ENCODE data around the gene LPCAT1. TPM values are rescaled to one million over a fixed set of nuclear protein-coding genes. Genes with fewer than 3 reads are reported as not detected.
A peak's percentile ranks its signal among the peaks of the same experiment; 100 is the strongest.

Gene LPCAT1
- total RNA-seq, 1 donor from 2014 or later, result 475 TPM

DNA sequence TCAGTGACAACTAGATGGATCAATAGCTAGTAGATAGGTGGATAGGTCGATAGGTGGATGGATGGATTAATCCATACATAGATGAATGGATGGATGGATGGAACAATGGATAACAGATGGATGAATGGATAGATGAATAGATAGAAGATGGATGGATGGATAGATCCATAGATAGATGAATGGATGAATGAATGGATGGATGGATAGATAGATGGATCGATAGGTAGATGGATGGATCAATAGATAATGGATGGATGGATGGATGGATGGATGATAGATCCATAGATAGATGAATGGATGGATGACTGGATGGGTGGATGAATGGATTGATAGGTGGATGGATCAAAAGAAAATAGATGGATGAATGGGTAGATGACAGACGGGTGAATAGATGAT is 83.7 kb downstream of the LPCAT1 start:
- DNase-seq (no peak), ATAC-seq (no peak)
- peaks cover 49% of the 10 kb centered on the region for H3K27me3 ChIP-seq (ENCODE audit: low read depth)
- no peaks in the 10 kb centered on the region for H3K9me3 ChIP-seq
- H3K36me3 ChIP-seq, result no peaks in the 10 kb centered on the region
- H3K4me3 ChIP-seq, result no peak overlapping the region
- no peak overlapping the region for H3K27ac ChIP-seq
- intact Hi-C loops (cut with DNase I), result no loop called here
- no peak for TF ChIP-seq CTCF (IDR thresholded peaks at IDR 0.05)
- H3K4me1 ChIP-seq, result peaks cover 8% of the 10 kb centered on the region

DNA sequence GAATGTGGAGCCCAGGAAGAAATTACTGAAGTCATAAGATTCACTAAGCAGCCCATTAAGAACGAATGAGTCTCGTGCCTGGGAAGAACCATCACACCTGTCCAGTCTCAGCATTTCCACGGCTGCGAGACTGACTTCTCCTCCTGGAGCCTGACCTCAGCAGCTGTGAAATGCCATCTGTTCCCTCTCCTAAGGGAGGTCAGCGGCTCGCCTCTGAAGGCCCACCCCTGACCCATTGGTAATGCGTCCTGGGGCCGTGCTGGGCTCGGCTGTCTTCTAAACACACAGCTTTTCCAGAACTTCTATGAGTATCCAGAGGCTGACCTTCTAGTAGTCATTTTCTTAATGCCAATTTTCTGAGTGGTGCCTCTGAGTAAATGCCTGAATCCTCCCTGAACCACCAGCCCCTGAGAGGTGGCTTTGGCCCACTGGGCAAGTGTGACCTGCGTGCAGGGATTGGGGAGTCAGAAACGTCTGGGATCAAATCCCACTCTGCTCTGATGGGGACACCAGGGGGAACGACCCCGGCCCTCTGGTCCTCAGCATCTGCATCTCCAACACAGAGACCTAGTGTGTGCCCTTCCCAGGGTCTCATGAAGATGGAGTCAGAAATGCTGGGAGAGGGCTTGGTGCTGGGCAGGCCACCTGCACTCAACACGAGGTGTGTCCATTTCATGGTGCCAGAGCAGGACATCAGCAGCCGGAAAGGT is 84.2 kb downstream of the LPCAT1 start:
- intact Hi-C loops (cut with DNase I), result no loop called here
- TF ChIP-seq CTCF (IDR thresholded peaks at IDR 0.05), result no peak
- Histone ChIP-seq H3K9me3 (no peaks in the 10 kb centered on the region), H3K36me3 (no peaks in the 10 kb centered on the region), H3K4me3 (no peak overlapping the region), H3K27me3 (ENCODE audit: low read depth) (peaks cover 43% of the 10 kb centered on the region), H3K27ac (no peak overlapping the region), H3K4me1 (peaks cover 3% of the 10 kb centered on the region)
- ATAC-seq (no peak), DNase-seq (no peak)

GRCh38 chr5:1438871-1439270 is 84.9 kb downstream of the LPCAT1 start:
- no peak overlapping the region for H3K27ac ChIP-seq
- no peak for DNase-seq
- no peaks in the 10 kb centered on the region for H3K4me1 ChIP-seq
- no peak overlapping the region for H3K4me3 ChIP-seq
- intact Hi-C loops (cut with DNase I), result no loop called here
- H3K36me3 ChIP-seq, result no peaks in the 10 kb centered on the region
- TF ChIP-seq CTCF (IDR thresholded peaks at IDR 0.05), result no peak
- H3K27me3 ChIP-seq (ENCODE audit: low read depth), result peaks cover 37% of the 10 kb centered on the region
- H3K9me3 ChIP-seq, result no peaks in the 10 kb centered on the region
- ATAC-seq, result no peak

DNA sequence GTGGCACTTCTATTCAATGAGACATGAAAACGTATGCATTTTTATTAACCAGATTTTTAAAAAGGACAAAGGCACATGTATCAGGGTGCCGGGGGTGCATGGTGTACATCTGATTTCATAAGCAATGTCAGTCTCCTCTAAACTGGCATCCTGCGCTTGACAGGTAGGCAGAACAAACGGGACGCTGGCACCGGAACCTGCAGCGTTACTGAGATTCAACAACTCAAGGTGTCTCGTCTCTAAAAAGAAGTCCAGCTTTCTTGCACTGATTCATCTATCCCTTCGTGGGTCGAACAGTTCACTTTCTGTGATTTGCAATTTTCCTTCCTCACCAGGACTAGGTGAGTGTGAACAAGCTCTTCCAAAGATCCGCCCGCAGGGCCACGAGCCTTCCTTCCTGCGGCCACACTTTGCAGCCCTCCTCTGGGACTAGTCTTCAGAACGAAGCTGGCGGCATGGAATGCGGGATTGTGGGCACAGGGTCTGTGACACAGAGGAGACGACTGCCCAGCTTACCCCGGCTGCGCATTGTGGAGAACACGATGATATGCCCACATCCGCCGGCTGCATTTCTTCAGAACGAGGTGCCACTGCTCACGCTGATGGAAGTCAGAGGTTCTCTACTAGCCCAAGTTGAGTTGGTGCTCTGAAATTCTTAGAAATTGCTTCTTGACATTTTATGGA is 85.7 kb downstream of the LPCAT1 start:
- TF ChIP-seq CTCF (IDR thresholded peaks at IDR 0.05), result no peak
- intact Hi-C loops (cut with DNase I), result no loop called here
- H3K4me1 ChIP-seq, result no peaks in the 10 kb centered on the region
- DNase-seq (no peak), ATAC-seq (no peak)
- no peaks in the 10 kb centered on the region for H3K36me3 ChIP-seq
- no peak overlapping the region for H3K4me3 ChIP-seq
- peaks cover 30% of the 10 kb centered on the region for H3K27me3 ChIP-seq (ENCODE audit: low read depth)
- no peak overlapping the region for H3K27ac ChIP-seq
- no peaks in the 10 kb centered on the region for H3K9me3 ChIP-seq

DNA sequence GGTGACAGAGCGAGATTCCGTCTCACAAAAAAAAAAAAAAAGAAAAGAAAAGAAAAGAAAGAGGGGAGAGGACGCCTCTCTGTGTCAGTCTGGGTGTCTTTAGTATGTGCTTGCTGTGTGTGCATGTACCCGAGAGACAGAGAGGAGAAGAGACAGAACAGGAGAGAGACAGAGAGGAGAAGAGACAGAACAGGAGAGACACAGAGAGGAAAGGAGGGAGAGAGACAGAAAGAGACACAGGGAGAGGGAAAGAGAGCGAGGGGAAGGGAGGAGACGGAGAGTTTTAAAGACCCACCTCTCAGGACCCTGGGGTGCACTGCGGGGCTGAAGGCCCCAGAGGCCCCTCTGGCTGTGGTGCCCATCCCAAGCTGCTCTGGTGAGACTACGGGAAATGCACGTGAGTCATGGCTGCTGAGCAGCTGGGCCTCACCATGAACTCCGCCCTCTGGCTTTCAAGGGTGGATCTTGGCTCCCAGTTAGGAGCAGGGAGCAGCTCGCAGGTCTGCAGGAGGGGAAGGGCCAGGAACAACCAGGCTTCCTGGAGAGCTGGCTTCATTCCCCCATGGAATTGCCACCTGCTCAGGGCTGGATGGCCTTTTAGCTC is 86.4 kb downstream of the LPCAT1 start:
- ATAC-seq (peak in 1 of 2 donors; percentile 16), DNase-seq (no peak)
- Histone ChIP-seq H3K9me3 (no peaks in the 10 kb centered on the region), H3K27ac (no peak overlapping the region), H3K36me3 (no peaks in the 10 kb centered on the region), H3K27me3 (ENCODE audit: low read depth) (peaks cover 23% of the 10 kb centered on the region), H3K4me1 (no peaks in the 10 kb centered on the region), H3K4me3 (no peak overlapping the region)
- TF ChIP-seq CTCF (IDR thresholded peaks at IDR 0.05), result no peak
- intact Hi-C loops (cut with DNase I), result no loop called here

Measured in lower lobe of right lung (tissue), 2 donors.